LNCaP clone FGC (cell line): ENCODE measurements around the gene C1QTNF8.

Experiments used
- DNase-seq: peaks from one replicate; pipeline ENCODE4 v3.0.0-alpha.2; 2011; ENCODE audit warnings: low read depth
- H3K4me3 ChIP-seq: 2 replicates; pipeline ENCODE4 v1.5.1; 2011; ENCODE audit warnings: mild to moderate bottlenecking, low read depth, low read length, control low read depth
- CTCF ChIP-seq: IDR thresholded peaks from 2 replicates; pipeline ENCODE4 v1.5.1; 2012; ENCODE audit warnings: mild to moderate bottlenecking; ENCODE audit not compliant: control insufficient read depth, insufficient read depth; ENCODE audit errors: extremely low read depth

The C1QTNF8 gene

GRCh38 chr16:1065469-1066128, 30.4 kb downstream of the C1QTNF8 start:
- no peak for TF ChIP-seq CTCF
- no peak for DNase-seq
- H3K4me3 ChIP-seq, result no peak overlapping the region

GRCh38 chr16:1063728-1064127, 32.3 kb downstream of the C1QTNF8 start:
- no peak for TF ChIP-seq CTCF
- H3K4me3 ChIP-seq, result no peak overlapping the region
- no peak for DNase-seq

- no peak overlapping the region for H3K4me3 ChIP-seq
These were observed 33.1 kb downstream of the C1QTNF8 start for GRCh38 chr16:1062895-1063294.

GRCh38 chr16:1061769-1062505, 34.1 kb downstream of the C1QTNF8 start:
- no peak for DNase-seq
- no peak overlapping the region for H3K4me3 ChIP-seq
- TF ChIP-seq CTCF, result no peak

More at GRCh38 chr16:1062895-1063294, 33.1 kb downstream of the C1QTNF8 start:
- TF ChIP-seq CTCF, result no peak
- DNase-seq, result no peak

GRCh38 chr16:1060416-1061340, 35.4 kb downstream of the C1QTNF8 start:
- no peak for TF ChIP-seq CTCF
- DNase-seq, result no peak
- H3K4me3 ChIP-seq, result no peak overlapping the region

GRCh38 chr16:1059310-1059709, 36.7 kb downstream of the C1QTNF8 start:
- H3K4me3 ChIP-seq, result no peak overlapping the region
- TF ChIP-seq CTCF, result no peak
- no peak for DNase-seq
